Karpas-422 (cell line): Measurements from ENCODE around the gene PLCD1. TPM values are rescaled to one million over a fixed set of nuclear protein-coding genes. Genes with fewer than 3 reads are reported as not detected.
"Not testable (repeated sequence)": the region's sequence is repeated elsewhere in the genome, so short reads cannot be mapped to it uniquely, and the experiment has no call there.

Experiments
- DNase-seq: peaks from one replicate; pipeline ENCODE4 v3.0.0-alpha.2; 2015
- H2AFZ ChIP-seq: fragments of 200-600 bp; sonication (generic); 2 replicates; pipeline ENCODE4 v1.6.1; 2014; ENCODE audit warnings: antibody characterized with exemption, low read length, mixed read lengths
- H3K27ac ChIP-seq: fragments of 200-600 bp; sonication (generic); 2 replicates; pipeline ENCODE4 v1.5.1; 2014; ENCODE audit warnings: mild to moderate bottlenecking, low read length, moderate library complexity
- H3K27me3 ChIP-seq: fragments of 200-600 bp; sonication (generic); 2 replicates; pipeline ENCODE4 v1.6.1; 2014; ENCODE audit warnings: low read length, mixed read lengths
- H3K36me3 ChIP-seq: fragments of 200-600 bp; sonication (generic); 2 replicates; pipeline ENCODE4 v1.6.1; 2014; ENCODE audit warnings: low read length, mixed read lengths; ENCODE audit not compliant: insufficient read depth
- H3K4me1 ChIP-seq: fragments of 200-600 bp; sonication (generic); 2 replicates; pipeline ENCODE4 v1.6.1; 2014; ENCODE audit warnings: mild to moderate bottlenecking, low read length, mixed read lengths
- H3K4me2 ChIP-seq: fragments of 200-600 bp; sonication (generic); 2 replicates; pipeline ENCODE4 v1.6.1; 2014; ENCODE audit warnings: low read length, low read depth, mild to moderate bottlenecking; ENCODE audit not compliant: poor library complexity, severe bottlenecking
- H3K4me3 ChIP-seq: fragments of 200-600 bp; sonication (generic); 2 replicates; pipeline ENCODE4 v1.5.1; 2014; ENCODE audit warnings: mild to moderate bottlenecking, antibody characterized with exemption, low read length, mixed read lengths
- H3K79me2 ChIP-seq: fragments of 200-600 bp; sonication (generic); 2 replicates; pipeline ENCODE4 v1.6.1; 2014; ENCODE audit warnings: mild to moderate bottlenecking, low read length, mixed read lengths
- H3K9ac ChIP-seq: fragments of 200-600 bp; sonication (generic); 2 replicates; pipeline ENCODE4 v1.6.0; 2014; ENCODE audit warnings: low read length
- H3K9me2 ChIP-seq: fragments of 200-600 bp; sonication (generic), shearing (Covaris generic); replicated peaks from 2 replicates; pipeline ENCODE4 v1.6.0; 2014; ENCODE audit warnings: mild to moderate bottlenecking, low read length, moderate library complexity; ENCODE audit not compliant: insufficient read depth
- H3K9me3 ChIP-seq: fragments of 300-700, 200-600 bp; sonication (generic); 2 replicates; pipeline ENCODE4 v1.6.1; 2014; ENCODE audit warnings: low read length, mixed read lengths
- H4K20me1 ChIP-seq: fragments of 200-600 bp; sonication (generic); 2 replicates; pipeline ENCODE4 v1.6.1; 2014; ENCODE audit warnings: mild to moderate bottlenecking, antibody characterized with exemption, low read length, low read depth; ENCODE audit not compliant: insufficient read depth
- total RNA-seq: library from RNA; depleted of rRNA; stranded (reverse); fragments of >200 nt; shearing (Covaris generic); gene quantifications from 2 replicates; pipeline ENCODE4 v1.2.3, GENCODE V29; 2014; ENCODE audit warnings: low replicate concordance

Gene PLCD1
- total RNA-seq, 1 experiment from 2014 or later, result 0.89 TPM

DNA sequence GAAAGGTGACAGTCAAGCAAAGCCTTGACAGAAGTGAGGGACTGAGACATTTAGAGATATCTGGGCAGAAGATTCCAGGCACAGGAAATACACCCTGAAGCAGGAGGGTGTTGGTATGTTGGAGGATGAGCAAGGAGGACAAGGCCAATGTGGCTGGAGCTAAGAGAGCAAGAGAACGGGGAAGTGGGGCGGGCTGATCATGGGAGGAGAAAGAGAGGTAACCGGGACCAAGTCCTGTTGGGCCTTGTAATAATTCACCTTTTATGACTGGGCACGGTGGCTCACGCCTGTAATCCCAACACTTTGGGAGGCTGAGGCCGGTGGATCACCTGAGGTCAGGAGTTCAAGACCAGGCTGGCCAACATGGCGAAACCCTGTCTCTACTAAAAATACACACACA lies 4.1 kb upstream of the PLCD1 start:
- H3K9me2 ChIP-seq, H4K20me1 ChIP-seq, H3K4me2 ChIP-seq, DNase-seq, H3K4me1 ChIP-seq, H2AFZ ChIP-seq, H3K9ac ChIP-seq, H3K79me2 ChIP-seq, H3K4me3 ChIP-seq, H3K27me3 ChIP-seq, H3K27ac ChIP-seq, H3K9me3 ChIP-seq, H3K36me3 ChIP-seq: not testable (repeated sequence)

- Histone ChIP-seq H3K4me1 (no peaks in the 10 kb centered on the region), H4K20me1 (0 out of 2 replicates have a peak, but pooled peaks cover 3% of the 10 kb centered on the region), H3K27me3 (no peaks in the 10 kb centered on the region), H3K27ac (no peak overlapping the region), H3K9me3 (no peaks in the 10 kb centered on the region), H3K4me2 (no peak overlapping the region), H3K79me2 (no peaks in the 10 kb centered on the region), H3K9ac (no peak overlapping the region), H2AFZ (no peak overlapping the region), H3K9me2 (no peaks in the 10 kb centered on the region), H3K36me3 (no peaks in the 10 kb centered on the region), H3K4me3 (no peak overlapping the region)
- no peak for DNase-seq
Measured at GRCh38 chr3:38032328-38032865, 3.0 kb upstream of the PLCD1 start.

- H4K20me1 ChIP-seq, result 0 out of 2 replicates have a peak, but pooled peaks cover 3% of the 10 kb centered on the region
- no peaks in the 10 kb centered on the region for H3K9me3 ChIP-seq
- H3K27me3 ChIP-seq, result no peaks in the 10 kb centered on the region
- H3K4me3 ChIP-seq, result no peak overlapping the region
- no peaks in the 10 kb centered on the region for H3K79me2 ChIP-seq
- no peak overlapping the region for H3K4me2 ChIP-seq
- no peak overlapping the region for H3K9ac ChIP-seq
- no peak overlapping the region for H2AFZ ChIP-seq
- H3K9me2 ChIP-seq, result no peaks in the 10 kb centered on the region
- no peaks in the 10 kb centered on the region for H3K36me3 ChIP-seq
- no peak overlapping the region for H3K27ac ChIP-seq
- DNase-seq, result no peak
- H3K4me1 ChIP-seq, result no peaks in the 10 kb centered on the region
Measured at GRCh38 chr3:38031022-38031994, 1.9 kb upstream of the PLCD1 start.

- H3K27me3 ChIP-seq, result no peaks in the 10 kb centered on the region
- H3K79me2 ChIP-seq, result no peaks in the 10 kb centered on the region
- H3K9me2 ChIP-seq, result no peaks in the 10 kb centered on the region
- no peaks in the 10 kb centered on the region for H3K36me3 ChIP-seq
- H4K20me1 ChIP-seq, result 0 out of 2 replicates have a peak, but pooled peaks cover 3% of the 10 kb centered on the region
- no peak overlapping the region for H3K27ac ChIP-seq
- H3K9me3 ChIP-seq, result no peaks in the 10 kb centered on the region
- no peak overlapping the region for H2AFZ ChIP-seq
- H3K9ac ChIP-seq, result no peak overlapping the region
- peaks cover 7% of the 10 kb centered on the region for H3K4me1 ChIP-seq
- no peak overlapping the region for H3K4me3 ChIP-seq
- DNase-seq, result no peak
- H3K4me2 ChIP-seq, result no peak overlapping the region
Measured at GRCh38 chr3:38030126-38031021, 932 bp upstream of the PLCD1 start.

DNA sequence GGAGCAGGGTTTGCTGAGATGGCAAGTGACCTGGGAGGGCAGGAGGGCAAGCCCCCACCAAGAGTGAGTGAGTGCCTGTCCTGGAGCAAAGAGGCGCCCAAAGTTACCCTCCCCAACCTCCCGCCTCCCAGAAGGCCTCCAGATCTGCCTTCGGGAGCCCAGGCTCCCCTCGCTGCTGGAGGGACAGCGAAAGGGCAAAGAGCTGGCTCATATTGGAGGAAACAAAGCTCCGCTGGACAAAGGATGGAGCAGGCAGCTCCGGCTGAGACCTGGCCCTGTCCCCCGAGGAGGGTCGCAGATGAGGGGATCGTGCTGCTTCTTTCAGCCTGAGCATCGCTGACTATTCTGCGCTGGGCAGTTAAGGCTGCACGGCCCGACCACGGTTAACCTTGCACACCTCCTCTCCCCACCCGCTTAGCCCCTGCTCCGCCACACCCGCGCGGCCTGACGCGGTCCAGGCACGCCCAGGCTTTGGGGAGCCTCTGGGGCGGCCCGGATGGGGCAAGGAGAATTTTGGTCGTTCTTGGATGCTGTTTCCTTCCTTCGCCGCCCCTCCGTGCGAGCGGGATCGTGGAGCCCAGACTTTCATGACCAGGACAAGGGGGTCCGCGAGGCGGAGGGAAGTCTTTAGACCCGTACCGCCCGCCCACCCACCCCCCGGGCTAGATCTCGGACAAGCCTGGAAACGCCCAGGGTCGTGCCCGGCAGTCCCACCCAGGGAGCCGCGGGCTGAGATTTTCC lies 651 bp downstream of the PLCD1 start:
- no peak for DNase-seq
- Histone ChIP-seq H3K4me2 (no peak overlapping the region), H3K27me3 (no peaks in the 10 kb centered on the region), H3K9me3 (no peaks in the 10 kb centered on the region), H3K4me1 (peaks cover 19% of the 10 kb centered on the region), H3K4me3 (no peak overlapping the region), H3K9me2 (no peaks in the 10 kb centered on the region), H4K20me1 (0 out of 2 replicates have a peak, but pooled peaks cover 3% of the 10 kb centered on the region), H2AFZ (no peak overlapping the region), H3K79me2 (no peaks in the 10 kb centered on the region), H3K27ac (no peak overlapping the region), H3K9ac (no peak overlapping the region), H3K36me3 (no peaks in the 10 kb centered on the region)

- H3K4me1 ChIP-seq, result peaks cover 21% of the 10 kb centered on the region
- H3K79me2 ChIP-seq, result no peaks in the 10 kb centered on the region
- no peaks in the 10 kb centered on the region for H3K27me3 ChIP-seq
- no peak overlapping the region for H3K4me2 ChIP-seq
- no peak overlapping the region for H3K9ac ChIP-seq
- DNase-seq, result no peak
- no peak overlapping the region for H2AFZ ChIP-seq
- no peaks in the 10 kb centered on the region for H3K9me2 ChIP-seq
- no peaks in the 10 kb centered on the region for H3K9me3 ChIP-seq
- H3K36me3 ChIP-seq, result no peaks in the 10 kb centered on the region
- H3K27ac ChIP-seq, result no peak overlapping the region
- no peak overlapping the region for H3K4me3 ChIP-seq
- 0 out of 2 replicates have a peak, but pooled peaks cover 3% of the 10 kb centered on the region for H4K20me1 ChIP-seq
Measured at GRCh38 chr3:38027466-38028465, 1.7 kb downstream of the PLCD1 start.

GRCh38 chr3:38026856-38027255 lies 2.6 kb downstream of the PLCD1 start:
- Histone ChIP-seq H3K9me3 (no peaks in the 10 kb centered on the region), H3K9ac (no peak overlapping the region), H4K20me1 (no peaks in the 10 kb centered on the region), H3K79me2 (no peaks in the 10 kb centered on the region), H3K27me3 (no peaks in the 10 kb centered on the region), H3K4me1 (peaks cover 21% of the 10 kb centered on the region), H3K27ac (no peak overlapping the region), H3K9me2 (no peaks in the 10 kb centered on the region), H3K4me2 (no peak overlapping the region), H3K4me3 (no peak overlapping the region), H3K36me3 (no peaks in the 10 kb centered on the region), H2AFZ (no peak overlapping the region)
- DNase-seq, result no peak
